HL-60 (cell line): Measurements from ENCODE around the gene AGAP1.
"Not testable (repeated sequence)": the region's sequence is repeated elsewhere in the genome, so short reads cannot be mapped to it uniquely, and the experiment has no call there.

Experiments
- TF ChIP-seq, protein P1 (sequence below): IDR thresholded peaks from one replicate; pipeline ENCODE4 v1.5.1; 2011; ENCODE audit warnings: low read length, control low read depth, inconsistent platforms; ENCODE audit not compliant: insufficient read depth
- TF ChIP-seq, protein P2 (sequence below): IDR thresholded peaks from 2 replicates; pipeline ENCODE4 v1.6.1; 2012; ENCODE audit warnings: low read depth; ENCODE audit not compliant: insufficient replicate concordance

DNA sequence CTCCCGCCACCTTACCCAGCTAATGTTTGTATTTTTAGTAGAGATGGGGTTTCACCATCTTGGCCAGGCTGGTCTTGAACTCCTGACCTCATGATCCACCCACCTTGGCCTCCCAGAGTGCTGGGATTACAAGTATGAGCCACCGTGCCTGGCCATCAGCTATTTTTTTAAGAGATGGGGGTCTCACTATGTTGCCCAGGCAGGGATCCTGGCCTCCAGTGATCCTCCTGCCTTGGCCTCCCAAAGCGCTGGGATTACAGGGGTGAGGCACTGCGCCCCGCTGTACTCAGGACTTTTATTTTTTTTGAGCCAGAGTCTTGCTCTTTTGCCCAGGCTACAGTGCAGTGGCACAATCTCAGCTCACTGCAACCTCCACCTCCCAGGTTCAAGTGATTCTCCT lies 569.0 kb downstream of the AGAP1 start:
- TF ChIP-seq, protein P1, sequence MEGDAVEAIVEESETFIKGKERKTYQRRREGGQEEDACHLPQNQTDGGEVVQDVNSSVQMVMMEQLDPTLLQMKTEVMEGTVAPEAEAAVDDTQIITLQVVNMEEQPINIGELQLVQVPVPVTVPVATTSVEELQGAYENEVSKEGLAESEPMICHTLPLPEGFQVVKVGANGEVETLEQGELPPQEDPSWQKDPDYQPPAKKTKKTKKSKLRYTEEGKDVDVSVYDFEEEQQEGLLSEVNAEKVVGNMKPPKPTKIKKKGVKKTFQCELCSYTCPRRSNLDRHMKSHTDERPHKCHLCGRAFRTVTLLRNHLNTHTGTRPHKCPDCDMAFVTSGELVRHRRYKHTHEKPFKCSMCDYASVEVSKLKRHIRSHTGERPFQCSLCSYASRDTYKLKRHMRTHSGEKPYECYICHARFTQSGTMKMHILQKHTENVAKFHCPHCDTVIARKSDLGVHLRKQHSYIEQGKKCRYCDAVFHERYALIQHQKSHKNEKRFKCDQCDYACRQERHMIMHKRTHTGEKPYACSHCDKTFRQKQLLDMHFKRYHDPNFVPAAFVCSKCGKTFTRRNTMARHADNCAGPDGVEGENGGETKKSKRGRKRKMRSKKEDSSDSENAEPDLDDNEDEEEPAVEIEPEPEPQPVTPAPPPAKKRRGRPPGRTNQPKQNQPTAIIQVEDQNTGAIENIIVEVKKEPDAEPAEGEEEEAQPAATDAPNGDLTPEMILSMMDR = not testable (repeated sequence)
- TF ChIP-seq, protein P2, sequence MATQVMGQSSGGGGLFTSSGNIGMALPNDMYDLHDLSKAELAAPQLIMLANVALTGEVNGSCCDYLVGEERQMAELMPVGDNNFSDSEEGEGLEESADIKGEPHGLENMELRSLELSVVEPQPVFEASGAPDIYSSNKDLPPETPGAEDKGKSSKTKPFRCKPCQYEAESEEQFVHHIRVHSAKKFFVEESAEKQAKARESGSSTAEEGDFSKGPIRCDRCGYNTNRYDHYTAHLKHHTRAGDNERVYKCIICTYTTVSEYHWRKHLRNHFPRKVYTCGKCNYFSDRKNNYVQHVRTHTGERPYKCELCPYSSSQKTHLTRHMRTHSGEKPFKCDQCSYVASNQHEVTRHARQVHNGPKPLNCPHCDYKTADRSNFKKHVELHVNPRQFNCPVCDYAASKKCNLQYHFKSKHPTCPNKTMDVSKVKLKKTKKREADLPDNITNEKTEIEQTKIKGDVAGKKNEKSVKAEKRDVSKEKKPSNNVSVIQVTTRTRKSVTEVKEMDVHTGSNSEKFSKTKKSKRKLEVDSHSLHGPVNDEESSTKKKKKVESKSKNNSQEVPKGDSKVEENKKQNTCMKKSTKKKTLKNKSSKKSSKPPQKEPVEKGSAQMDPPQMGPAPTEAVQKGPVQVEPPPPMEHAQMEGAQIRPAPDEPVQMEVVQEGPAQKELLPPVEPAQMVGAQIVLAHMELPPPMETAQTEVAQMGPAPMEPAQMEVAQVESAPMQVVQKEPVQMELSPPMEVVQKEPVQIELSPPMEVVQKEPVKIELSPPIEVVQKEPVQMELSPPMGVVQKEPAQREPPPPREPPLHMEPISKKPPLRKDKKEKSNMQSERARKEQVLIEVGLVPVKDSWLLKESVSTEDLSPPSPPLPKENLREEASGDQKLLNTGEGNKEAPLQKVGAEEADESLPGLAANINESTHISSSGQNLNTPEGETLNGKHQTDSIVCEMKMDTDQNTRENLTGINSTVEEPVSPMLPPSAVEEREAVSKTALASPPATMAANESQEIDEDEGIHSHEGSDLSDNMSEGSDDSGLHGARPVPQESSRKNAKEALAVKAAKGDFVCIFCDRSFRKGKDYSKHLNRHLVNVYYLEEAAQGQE = not testable (repeated sequence)
